ENCODE data around the gene SUFU. TPM values are rescaled to one million over a fixed set of nuclear protein-coding genes. Genes with fewer than 3 reads are reported as not detected.

The SUFU gene
- total RNA-seq, 2 donors from 2014 or later = 3.1 to 6.6 TPM

DNA sequence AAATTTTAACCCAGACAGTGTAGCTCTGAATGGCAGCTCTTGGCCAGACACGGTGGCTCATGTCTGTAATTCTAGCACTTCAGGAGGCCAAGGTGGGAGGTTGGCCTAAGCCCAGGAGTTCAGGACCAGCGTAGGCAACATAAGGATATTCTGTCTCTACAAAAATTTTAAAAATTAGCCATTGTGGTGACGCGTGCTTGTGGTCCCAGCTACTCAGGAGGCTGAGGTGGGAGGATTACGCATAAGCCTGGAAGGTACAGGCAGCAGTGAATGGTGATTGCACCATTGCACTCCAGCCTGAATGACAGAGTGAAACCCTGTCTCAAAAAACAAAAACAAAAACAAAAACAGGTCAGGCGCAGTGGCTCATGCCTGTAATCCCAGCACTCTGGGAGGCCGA is 50.0 kb downstream of the SUFU start:
- no peaks in the 10 kb centered on the region for H3K36me3 ChIP-seq (replicated peaks in 1 of 2; ENCODE audit: insufficient read depth in 1 of 2, low read depth in 2 of 2)
- DNase-seq = no peak
- no peak overlapping the region for H3K27ac ChIP-seq
- H3K4me3 ChIP-seq = no peak overlapping the region
- TF ChIP-seq POLR2A (IDR thresholded peaks at IDR 0.05) = no peak
- TF ChIP-seq, protein P1, sequence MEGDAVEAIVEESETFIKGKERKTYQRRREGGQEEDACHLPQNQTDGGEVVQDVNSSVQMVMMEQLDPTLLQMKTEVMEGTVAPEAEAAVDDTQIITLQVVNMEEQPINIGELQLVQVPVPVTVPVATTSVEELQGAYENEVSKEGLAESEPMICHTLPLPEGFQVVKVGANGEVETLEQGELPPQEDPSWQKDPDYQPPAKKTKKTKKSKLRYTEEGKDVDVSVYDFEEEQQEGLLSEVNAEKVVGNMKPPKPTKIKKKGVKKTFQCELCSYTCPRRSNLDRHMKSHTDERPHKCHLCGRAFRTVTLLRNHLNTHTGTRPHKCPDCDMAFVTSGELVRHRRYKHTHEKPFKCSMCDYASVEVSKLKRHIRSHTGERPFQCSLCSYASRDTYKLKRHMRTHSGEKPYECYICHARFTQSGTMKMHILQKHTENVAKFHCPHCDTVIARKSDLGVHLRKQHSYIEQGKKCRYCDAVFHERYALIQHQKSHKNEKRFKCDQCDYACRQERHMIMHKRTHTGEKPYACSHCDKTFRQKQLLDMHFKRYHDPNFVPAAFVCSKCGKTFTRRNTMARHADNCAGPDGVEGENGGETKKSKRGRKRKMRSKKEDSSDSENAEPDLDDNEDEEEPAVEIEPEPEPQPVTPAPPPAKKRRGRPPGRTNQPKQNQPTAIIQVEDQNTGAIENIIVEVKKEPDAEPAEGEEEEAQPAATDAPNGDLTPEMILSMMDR (IDR thresholded peaks at IDR 0.05) = no peak
- intact Hi-C loops (cut with DNase I) = no loop called here
- WGBS, 2 donors = 95 to 96% methylated on average over 7 of the region's 7 CpGs
- H3K9me3 ChIP-seq = no peaks in the 10 kb centered on the region
- ATAC-seq = no peak
- no peaks in the 10 kb centered on the region for H3K4me1 ChIP-seq
- H3K27me3 ChIP-seq = no peaks in the 10 kb centered on the region

DNA sequence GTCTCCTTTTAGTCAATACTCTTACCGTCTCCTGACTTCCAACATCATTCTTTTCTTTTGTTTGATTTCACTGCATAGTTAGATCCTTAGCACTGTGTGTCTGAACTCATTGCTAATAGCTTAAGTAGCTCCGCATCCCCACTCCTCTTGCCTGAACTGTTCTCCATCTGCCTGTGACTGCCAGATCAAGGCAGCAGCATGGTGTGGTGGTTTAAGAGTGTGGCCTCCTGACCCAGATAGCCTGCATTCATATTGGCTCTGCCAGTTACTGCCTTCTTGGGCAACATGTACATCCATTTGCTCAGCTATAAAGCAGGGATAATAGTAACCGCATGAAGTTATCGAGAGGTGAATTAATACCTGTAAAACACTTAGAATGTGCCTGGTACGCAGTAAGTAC is 50.8 kb downstream of the SUFU start:
- 94 to 96% methylated on average over 5 of the region's 5 CpGs for WGBS, 2 donors
- DNase-seq (no peak), ATAC-seq (no peak)
- Histone ChIP-seq H3K9me3 (no peaks in the 10 kb centered on the region), H3K36me3 (replicated peaks in 1 of 2; ENCODE audit: insufficient read depth in 1 of 2, low read depth in 2 of 2) (no peaks in the 10 kb centered on the region), H3K27ac (no peak overlapping the region), H3K27me3 (no peaks in the 10 kb centered on the region), H3K4me3 (no peak overlapping the region), H3K4me1 (no peaks in the 10 kb centered on the region)
- intact Hi-C loops (cut with DNase I) = no loop called here
- TF ChIP-seq, protein P1 (IDR thresholded peaks at IDR 0.05) = no peak
- no peak for TF ChIP-seq POLR2A (IDR thresholded peaks at IDR 0.05)

DNA sequence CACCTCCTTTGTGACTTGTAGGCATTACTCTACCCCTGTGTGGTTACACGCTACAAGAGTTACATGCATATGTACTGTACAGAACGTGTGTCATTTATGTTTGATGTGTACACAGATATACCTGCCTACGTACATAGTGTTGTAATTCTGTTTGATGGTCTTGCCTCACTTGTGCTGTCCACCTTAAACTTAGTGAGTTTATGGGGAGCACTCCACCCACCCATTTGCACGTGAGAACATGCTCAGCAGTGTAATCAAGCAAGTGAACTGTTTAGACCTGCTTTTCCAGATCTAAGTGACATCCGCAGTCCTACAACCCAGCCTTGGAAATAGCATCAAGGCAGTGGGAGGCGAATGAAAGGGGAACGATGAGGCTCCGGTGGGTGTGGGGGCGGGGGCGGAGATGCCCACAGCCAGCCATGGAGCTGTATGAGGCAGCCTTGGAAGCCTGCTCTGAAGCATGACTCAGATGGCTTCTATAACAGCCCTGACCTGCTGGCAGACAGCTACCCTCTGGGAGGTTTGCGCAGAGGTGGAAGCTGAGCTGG is 52.1 kb downstream of the SUFU start:
- no peak for TF ChIP-seq POLR2A (IDR thresholded peaks at IDR 0.05)
- 68 to 87% methylated on average over 9 to 11 of the region's 11 CpGs for WGBS, 2 donors
- H3K36me3 ChIP-seq (replicated peaks in 1 of 2; ENCODE audit: insufficient read depth in 1 of 2, low read depth in 2 of 2) = no peaks in the 10 kb centered on the region
- H3K27ac ChIP-seq = no peak overlapping the region
- no peak overlapping the region for H3K4me3 ChIP-seq
- ATAC-seq = no peak
- no peak for DNase-seq
- H3K4me1 ChIP-seq = no peaks in the 10 kb centered on the region
- H3K27me3 ChIP-seq = no peaks in the 10 kb centered on the region
- H3K9me3 ChIP-seq = no peaks in the 10 kb centered on the region
- intact Hi-C loops (cut with DNase I) = no loop called here

DNA sequence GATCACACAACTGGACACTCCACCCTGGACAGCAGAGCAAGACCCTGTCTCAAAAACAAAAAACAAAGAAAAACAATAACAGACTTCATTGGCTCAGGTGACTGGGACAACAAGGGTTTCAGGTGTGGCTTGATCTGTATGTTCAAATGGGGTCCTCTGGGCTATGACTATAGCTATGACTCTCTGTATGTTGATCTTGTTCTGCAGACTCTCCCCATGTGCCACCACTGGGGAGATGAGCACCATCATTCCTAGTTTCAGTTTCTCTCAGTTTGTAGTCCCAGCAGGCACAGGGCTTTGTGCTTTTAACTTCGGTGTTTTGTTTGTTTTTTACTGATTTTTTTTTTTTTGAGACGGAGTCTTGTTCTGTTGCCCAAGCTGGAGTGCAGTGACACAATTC is 53.8 kb downstream of the SUFU start:
- ATAC-seq (no peak), DNase-seq (no peak)
- H3K27ac ChIP-seq = no peak overlapping the region
- intact Hi-C loops (cut with DNase I) = no loop called here
- H3K4me3 ChIP-seq = no peak overlapping the region
- no peaks in the 10 kb centered on the region for H3K9me3 ChIP-seq
- H3K27me3 ChIP-seq = no peaks in the 10 kb centered on the region
- 56 to 78% methylated on average over 2 of the region's 2 CpGs for WGBS, 2 donors
- no peaks in the 10 kb centered on the region for H3K4me1 ChIP-seq
- TF ChIP-seq, protein P1 (IDR thresholded peaks at IDR 0.05) = no peak
- H3K36me3 ChIP-seq (replicated peaks in 1 of 2; ENCODE audit: insufficient read depth in 1 of 2, low read depth in 2 of 2) = no peaks in the 10 kb centered on the region

- no peak overlapping the region for H3K4me3 ChIP-seq
- no peaks in the 10 kb centered on the region for H3K4me1 ChIP-seq
- DNase-seq = no peak
- H3K9me3 ChIP-seq = no peaks in the 10 kb centered on the region
- no peak overlapping the region for H3K27ac ChIP-seq
- intact Hi-C loops (cut with DNase I) = no loop called here
- no peaks in the 10 kb centered on the region for H3K36me3 ChIP-seq (replicated peaks in 1 of 2; ENCODE audit: insufficient read depth in 1 of 2, low read depth in 2 of 2)
- no peaks in the 10 kb centered on the region for H3K27me3 ChIP-seq
- ATAC-seq = no peak
- 77 to 81% methylated on average over 4 of the region's 4 CpGs for WGBS, 2 donors
- TF ChIP-seq, protein P1 (IDR thresholded peaks at IDR 0.05) = no peak
- no peak for TF ChIP-seq POLR2A (IDR thresholded peaks at IDR 0.05)
Measured at GRCh38 chr10:102559764-102560163, 56.0 kb downstream of the SUFU start.
